Measurements from ENCODE around the gene LRRTM4. TPM values are rescaled to one million over a fixed set of nuclear protein-coding genes. Genes with fewer than 3 reads are reported as not detected.
"Not testable (repeated sequence)": the region's sequence is repeated elsewhere in the genome, so short reads cannot be mapped to it uniquely, and the experiment has no call there.

LRRTM4 gene
- total RNA-seq, 2 donors from 2014 or later, result not detected

- no peak overlapping the region for H3K27ac Mint-ChIP-seq
- no peak overlapping the region for H3K4me3 Mint-ChIP-seq
- no peaks in the 10 kb centered on the region for H3K36me3 Mint-ChIP-seq (ENCODE audit: low read depth)
Measured at GRCh38 chr2:76721226-76721625, 801.0 kb downstream of the LRRTM4 start.

GRCh38 chr2:76713312-76713711 lies 808.9 kb downstream of the LRRTM4 start:
- ATAC-seq (no peak), DNase-seq (no peak)
- Mint-ChIP-seq H3K36me3 (ENCODE audit: low read depth) (no peaks in the 10 kb centered on the region), H3K27ac (no peak overlapping the region), H3K4me3 (no peak overlapping the region), H3K4me1 (no peaks in the 10 kb centered on the region), H3K27me3 (no peaks in the 10 kb centered on the region)
- no peaks in the 10 kb centered on the region for H3K9me3 ChIP-seq (ENCODE audit: control insufficient read depth, low read length, poor library complexity, severe bottlenecking)

More at GRCh38 chr2:76721226-76721625, 801.0 kb downstream of the LRRTM4 start:
- Mint-ChIP-seq H3K27me3 (no peaks in the 10 kb centered on the region), H3K4me1 (no peaks in the 10 kb centered on the region)
- no peak for ATAC-seq
- no peak for DNase-seq
- no peaks in the 10 kb centered on the region for H3K9me3 ChIP-seq (ENCODE audit: control insufficient read depth, low read length, poor library complexity, severe bottlenecking)

- ATAC-seq (no peak), DNase-seq (no peak)
- no peaks in the 10 kb centered on the region for H3K9me3 ChIP-seq (ENCODE audit: control insufficient read depth, low read length, poor library complexity, severe bottlenecking)
- Mint-ChIP-seq H3K4me3 (no peak overlapping the region), H3K27ac (no peak overlapping the region), H3K4me1 (no peaks in the 10 kb centered on the region), H3K27me3 (no peaks in the 10 kb centered on the region), H3K36me3 (ENCODE audit: low read depth) (no peaks in the 10 kb centered on the region)
Measured at GRCh38 chr2:76711490-76711889, 810.7 kb downstream of the LRRTM4 start.

GRCh38 chr2:76700894-76701293 lies 821.3 kb downstream of the LRRTM4 start:
- no peak overlapping the region for H3K27ac Mint-ChIP-seq
- no peak for DNase-seq
- no peaks in the 10 kb centered on the region for H3K27me3 Mint-ChIP-seq
- no peak overlapping the region for H3K4me3 Mint-ChIP-seq
- H3K9me3 ChIP-seq (ENCODE audit: control insufficient read depth, low read length, poor library complexity, severe bottlenecking), result no peaks in the 10 kb centered on the region
- ATAC-seq, result no peak
- H3K4me1 Mint-ChIP-seq, result no peaks in the 10 kb centered on the region
- H3K36me3 Mint-ChIP-seq (ENCODE audit: low read depth), result no peaks in the 10 kb centered on the region

- H3K9me3 ChIP-seq (ENCODE audit: control insufficient read depth, low read length, poor library complexity, severe bottlenecking); H3K4me1 Mint-ChIP-seq; H3K36me3 Mint-ChIP-seq (ENCODE audit: low read depth); H3K27me3 Mint-ChIP-seq; H3K4me3 Mint-ChIP-seq; ATAC-seq; DNase-seq; H3K27ac Mint-ChIP-seq: not testable (repeated sequence)
Measured at GRCh38 chr2:76697998-76698713, 824.0 kb downstream of the LRRTM4 start.

Data from T-helper 17 cell (primary cell).